ENCODE measurements around the gene SH2D4B. TPM values are rescaled to one million over a fixed set of nuclear protein-coding genes. Genes with fewer than 3 reads are reported as not detected.

Gene SH2D4B
- total RNA-seq, 3 donors from 2014 or later, result 0.15 to 0.16 TPM; not detected in 1

DNA sequence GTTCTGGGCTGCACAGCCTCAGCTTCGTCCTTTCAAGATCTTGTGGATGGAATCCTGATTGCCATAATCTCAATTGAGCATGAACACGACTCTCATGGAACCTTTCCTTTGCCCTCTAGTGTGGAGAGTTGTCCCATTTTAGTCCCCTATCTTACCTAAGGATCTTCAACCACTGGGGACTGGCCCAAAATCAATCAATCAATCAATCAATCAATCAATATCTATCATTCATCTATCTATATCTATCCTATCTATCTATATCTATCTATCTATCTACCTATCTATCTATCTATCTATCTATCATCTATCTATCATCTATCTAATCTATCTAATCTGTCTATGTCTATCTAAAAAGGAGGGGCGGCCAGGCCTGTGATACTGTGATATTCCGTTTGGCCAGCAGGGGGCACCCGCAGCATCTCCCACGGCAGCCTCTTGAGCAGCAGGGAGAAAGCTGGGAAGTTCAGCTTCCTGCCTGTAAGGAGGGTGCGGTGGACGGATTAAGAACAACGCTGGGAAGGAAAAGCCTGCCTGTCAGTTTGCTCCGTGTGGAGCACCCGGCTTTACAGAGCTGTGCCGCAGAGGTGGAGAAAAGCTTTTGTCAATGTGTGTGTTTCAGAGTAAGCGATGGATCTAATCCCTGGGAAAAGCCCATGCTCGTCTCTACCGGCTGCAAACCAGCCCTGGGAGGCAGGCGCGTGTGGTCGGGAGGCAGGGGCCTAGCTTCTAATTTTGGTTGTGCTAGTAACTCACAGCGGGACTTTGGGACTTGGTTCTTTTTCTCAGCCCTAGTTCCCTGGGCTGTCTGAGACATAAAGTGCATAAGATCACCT lies 124.9 kb downstream of the SH2D4B start:
- no peaks in the 10 kb centered on the region for H3K36me3 ChIP-seq
- peaks cover 0 to 3% of the 10 kb centered on the region in 2 donors for H3K4me1 ChIP-seq
- peaks cover 0 to 4% of the 10 kb centered on the region in 2 donors for H3K27me3 ChIP-seq
- H3K4me3 ChIP-seq, result peak overlapping the region; percentile 8 to 59 (median 29)
- H3K9me3 ChIP-seq, result no peaks in the 10 kb centered on the region
- TF ChIP-seq, protein P1, sequence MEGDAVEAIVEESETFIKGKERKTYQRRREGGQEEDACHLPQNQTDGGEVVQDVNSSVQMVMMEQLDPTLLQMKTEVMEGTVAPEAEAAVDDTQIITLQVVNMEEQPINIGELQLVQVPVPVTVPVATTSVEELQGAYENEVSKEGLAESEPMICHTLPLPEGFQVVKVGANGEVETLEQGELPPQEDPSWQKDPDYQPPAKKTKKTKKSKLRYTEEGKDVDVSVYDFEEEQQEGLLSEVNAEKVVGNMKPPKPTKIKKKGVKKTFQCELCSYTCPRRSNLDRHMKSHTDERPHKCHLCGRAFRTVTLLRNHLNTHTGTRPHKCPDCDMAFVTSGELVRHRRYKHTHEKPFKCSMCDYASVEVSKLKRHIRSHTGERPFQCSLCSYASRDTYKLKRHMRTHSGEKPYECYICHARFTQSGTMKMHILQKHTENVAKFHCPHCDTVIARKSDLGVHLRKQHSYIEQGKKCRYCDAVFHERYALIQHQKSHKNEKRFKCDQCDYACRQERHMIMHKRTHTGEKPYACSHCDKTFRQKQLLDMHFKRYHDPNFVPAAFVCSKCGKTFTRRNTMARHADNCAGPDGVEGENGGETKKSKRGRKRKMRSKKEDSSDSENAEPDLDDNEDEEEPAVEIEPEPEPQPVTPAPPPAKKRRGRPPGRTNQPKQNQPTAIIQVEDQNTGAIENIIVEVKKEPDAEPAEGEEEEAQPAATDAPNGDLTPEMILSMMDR (IDR thresholded peaks at IDR 0.05), result peak; percentile 72 to 88 (median 86)
- TF ChIP-seq POLR2A (IDR thresholded peaks at IDR 0.05), result no peak
- peak; percentile 56 to 79 for DNase-seq (ENCODE audit: low spot score in 2 of 2)
- H3K27ac ChIP-seq, result peak overlapping the region in 1 of 2 donors; percentile 80
- intact Hi-C loops (cut with DNase I; ENCODE audit: low total_unique reads), result loop anchor here (10.0 kb wide), 1 partner anchor 1572 kb away; no protein-coding TSS in a partner anchor

DNA sequence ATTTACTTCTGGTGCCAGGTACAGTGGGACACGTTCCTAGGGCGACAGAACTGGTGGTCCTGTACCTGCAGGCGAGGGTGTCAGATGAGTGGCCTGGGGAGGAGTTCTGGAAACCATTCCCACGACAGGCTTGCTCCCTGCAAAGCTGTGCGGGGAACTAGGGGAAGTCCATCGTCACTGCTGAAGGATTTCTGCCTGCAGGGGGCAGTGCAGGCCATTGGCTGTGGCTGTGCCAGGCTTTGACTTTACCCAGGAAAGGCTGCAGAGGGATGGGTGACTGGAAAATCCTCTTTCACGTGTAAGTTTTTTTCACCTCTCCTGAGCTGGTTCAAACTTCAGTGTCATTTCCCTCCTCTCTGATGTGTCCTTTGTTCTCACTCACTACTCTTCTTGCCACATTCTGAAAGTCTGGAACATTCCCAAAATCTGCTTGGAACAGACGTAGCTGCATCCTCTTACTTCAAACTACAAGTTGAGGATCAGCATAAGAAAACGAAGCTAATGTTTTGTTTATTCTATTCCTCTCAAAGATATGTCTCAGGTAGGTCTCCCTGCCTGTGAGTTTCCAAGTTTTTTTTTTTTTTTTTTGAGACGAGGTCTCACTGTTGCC lies 126.5 kb downstream of the SH2D4B start:
- H3K4me1 ChIP-seq, result peaks cover 0 to 3% of the 10 kb centered on the region in 2 donors
- no peaks in the 10 kb centered on the region for H3K36me3 ChIP-seq
- H3K4me3 ChIP-seq, result no peak overlapping the region
- H3K27ac ChIP-seq, result no peak overlapping the region
- H3K27me3 ChIP-seq, result peaks cover 0 to 4% of the 10 kb centered on the region in 2 donors
- no peaks in the 10 kb centered on the region for H3K9me3 ChIP-seq
- DNase-seq (ENCODE audit: low spot score in 2 of 2), result peak; percentile 71 to 83
- intact Hi-C loops (cut with DNase I; ENCODE audit: low total_unique reads), result loop anchor here (10.0 kb wide), 1 partner anchor 1571 kb away; no protein-coding TSS in a partner anchor
- TF ChIP-seq POLR2A (IDR thresholded peaks at IDR 0.05), result no peak
- no peak for TF ChIP-seq POLR2AphosphoS5 (IDR thresholded peaks at IDR 0.05)
- TF ChIP-seq, protein P1 (IDR thresholded peaks at IDR 0.05), result peak; percentile 45 to 80 (median 79)

DNA sequence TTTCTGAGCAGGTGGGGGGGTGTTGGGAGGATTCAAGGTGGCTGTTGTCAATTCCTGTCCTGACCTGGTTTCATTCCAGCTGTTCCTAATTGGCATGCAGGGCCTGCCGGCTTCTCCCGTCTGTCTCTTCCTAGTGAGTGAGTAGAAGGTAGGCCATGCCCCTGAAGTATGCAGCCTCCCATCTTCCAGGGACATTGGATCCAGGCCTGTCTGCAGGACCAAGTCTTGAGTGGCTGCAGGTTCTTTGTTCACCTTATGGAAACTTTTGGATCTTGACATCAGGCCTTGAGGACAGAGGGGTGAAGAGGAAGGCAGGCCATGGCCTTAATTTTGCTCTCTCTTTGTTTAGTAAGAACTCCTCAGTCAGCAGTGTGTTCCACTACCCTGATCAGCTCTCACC lies 131.8 kb downstream of the SH2D4B start:
- no peaks in the 10 kb centered on the region for H3K27me3 ChIP-seq
- no peak for TF ChIP-seq POLR2AphosphoS5 (IDR thresholded peaks at IDR 0.05)
- TF ChIP-seq, protein P1 (IDR thresholded peaks at IDR 0.05), result no peak
- no peak for TF ChIP-seq POLR2A (IDR thresholded peaks at IDR 0.05)
- intact Hi-C loops (cut with DNase I; ENCODE audit: low total_unique reads), result loop anchor here (10.0 kb wide), 1 partner anchor 1565 kb away; no protein-coding TSS in a partner anchor
- H3K4me3 ChIP-seq, result no peak overlapping the region
- no peak for DNase-seq (ENCODE audit: low spot score in 2 of 2)
- H3K4me1 ChIP-seq, result no peaks in the 10 kb centered on the region
- H3K9me3 ChIP-seq, result no peaks in the 10 kb centered on the region
- H3K36me3 ChIP-seq, result no peaks in the 10 kb centered on the region
- H3K27ac ChIP-seq, result no peak overlapping the region

DNA sequence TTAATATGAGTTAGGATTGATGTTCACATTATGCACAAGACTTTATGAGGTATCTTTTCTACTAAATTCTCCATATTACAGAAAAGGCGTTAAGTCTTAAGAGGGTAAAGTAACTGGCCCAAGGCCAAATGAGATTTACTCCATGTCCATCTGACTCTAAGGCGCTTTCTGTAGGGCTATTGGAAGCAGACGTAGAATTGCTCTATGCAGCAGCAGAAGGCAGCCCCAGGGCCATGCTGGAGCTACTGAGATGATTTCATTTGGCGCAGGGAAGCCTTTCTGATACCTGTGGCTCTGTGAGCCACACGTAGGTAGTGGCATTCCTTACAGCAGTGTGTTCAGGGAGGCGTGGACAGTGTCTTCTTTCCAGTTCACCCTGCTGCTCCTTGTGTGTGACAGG lies 133.1 kb downstream of the SH2D4B start:
- no peaks in the 10 kb centered on the region for H3K27me3 ChIP-seq
- intact Hi-C loops (cut with DNase I; ENCODE audit: low total_unique reads), result no loop called here
- H3K27ac ChIP-seq, result no peak overlapping the region
- H3K4me1 ChIP-seq, result no peaks in the 10 kb centered on the region
- TF ChIP-seq POLR2AphosphoS5 (IDR thresholded peaks at IDR 0.05) (no peak), POLR2A (IDR thresholded peaks at IDR 0.05) (no peak)
- TF ChIP-seq, protein P1 (IDR thresholded peaks at IDR 0.05), result no peak
- no peaks in the 10 kb centered on the region for H3K9me3 ChIP-seq
- DNase-seq (ENCODE audit: low spot score in 2 of 2), result no peak
- H3K4me3 ChIP-seq, result no peak overlapping the region
- H3K36me3 ChIP-seq, result no peaks in the 10 kb centered on the region

DNA sequence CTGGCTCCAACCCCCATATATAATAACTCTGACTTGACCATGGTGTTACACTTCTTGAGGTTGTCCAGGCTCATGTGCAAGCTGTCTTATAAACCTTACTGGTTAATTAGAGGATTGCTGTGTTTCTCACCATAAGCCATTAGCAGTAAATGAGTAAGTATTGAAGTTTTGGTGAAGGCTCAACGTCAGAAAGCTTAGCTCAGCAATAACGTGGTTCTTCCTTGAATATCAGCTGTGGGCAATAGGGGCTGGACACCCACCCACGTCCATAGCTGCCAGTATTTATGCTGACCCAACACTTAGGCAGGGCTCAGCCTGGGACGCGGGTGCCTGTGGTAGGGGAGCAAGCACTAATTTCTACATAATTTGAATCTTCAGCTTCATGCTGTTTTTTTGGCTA lies 134.1 kb downstream of the SH2D4B start:
- Histone ChIP-seq H3K27me3 (no peaks in the 10 kb centered on the region), H3K27ac (no peak overlapping the region), H3K36me3 (no peaks in the 10 kb centered on the region), H3K4me1 (no peaks in the 10 kb centered on the region), H3K4me3 (no peak overlapping the region), H3K9me3 (no peaks in the 10 kb centered on the region)
- intact Hi-C loops (cut with DNase I; ENCODE audit: low total_unique reads), result no loop called here
- TF ChIP-seq POLR2AphosphoS5 (IDR thresholded peaks at IDR 0.05), result no peak
- TF ChIP-seq, protein P1 (IDR thresholded peaks at IDR 0.05), result no peak
- TF ChIP-seq POLR2A (IDR thresholded peaks at IDR 0.05), result no peak
- no peak for DNase-seq (ENCODE audit: low spot score in 2 of 2)

All from breast epithelium (tissue), 4 donors.